ENCODE results near the gene LETM1. TPM values are rescaled to one million over a fixed set of nuclear protein-coding genes. Genes with fewer than 3 reads are reported as not detected.

The LETM1 gene
- total and polyA plus RNA-seq, 3 experiments from 2014 or later: 15.5 to 87.3 (median 85.4) TPM

DNA sequence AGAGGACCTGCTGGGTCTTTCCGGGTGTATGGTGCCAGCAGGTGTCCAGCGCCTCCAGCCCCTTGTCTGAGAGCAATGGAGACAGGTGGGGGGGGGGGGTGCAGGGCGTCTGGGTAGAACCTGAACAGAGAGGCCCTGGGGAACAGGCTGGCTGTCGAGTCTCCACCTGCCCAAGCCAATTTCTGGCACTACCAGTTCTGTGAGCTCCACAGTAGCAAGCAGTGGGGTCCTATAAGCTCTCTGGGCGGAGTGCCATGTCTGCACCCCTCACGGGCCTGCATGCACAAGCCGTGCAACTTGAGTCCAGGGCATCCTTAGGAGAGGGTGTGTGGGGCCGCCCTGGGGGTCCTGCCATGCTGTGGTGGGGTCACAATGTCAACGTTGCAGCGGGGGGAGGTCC, 72.9 kb downstream of the LETM1 start:
- H3K27me3 Mint-ChIP-seq: peaks cover 0 to 6% of the 10 kb centered on the region in 2 donors
- H3K36me3 Mint-ChIP-seq: no peaks in the 10 kb centered on the region
- H3K27me3 ChIP-seq (ENCODE audit: insufficient read depth, low read length, poor library complexity, severe bottlenecking): no peaks in the 10 kb centered on the region
- no peaks in the 10 kb centered on the region for H3K36me3 ChIP-seq (ENCODE audit: insufficient read depth, low read length)
- no peak for DNase-seq
- ChIA-PET POLR2A (no interaction called here), CTCF (no interaction called here)
- H3K4me1 ChIP-seq (ENCODE audit: insufficient read depth, low read length): no peaks in the 10 kb centered on the region
- no peak overlapping the region for H3K4me3 Mint-ChIP-seq
- no peaks in the 10 kb centered on the region for H3K9me3 ChIP-seq (ENCODE audit: low read length)
- H3K4me1 Mint-ChIP-seq: no peaks in the 10 kb centered on the region
- no peak overlapping the region for H3K27ac ChIP-seq (ENCODE audit: low read depth, low read length)
- H3K4me3 ChIP-seq (ENCODE audit: low read length): no peak overlapping the region
- H3K27ac Mint-ChIP-seq: no peak overlapping the region
- H3K9me3 Mint-ChIP-seq: no peaks in the 10 kb centered on the region

DNA sequence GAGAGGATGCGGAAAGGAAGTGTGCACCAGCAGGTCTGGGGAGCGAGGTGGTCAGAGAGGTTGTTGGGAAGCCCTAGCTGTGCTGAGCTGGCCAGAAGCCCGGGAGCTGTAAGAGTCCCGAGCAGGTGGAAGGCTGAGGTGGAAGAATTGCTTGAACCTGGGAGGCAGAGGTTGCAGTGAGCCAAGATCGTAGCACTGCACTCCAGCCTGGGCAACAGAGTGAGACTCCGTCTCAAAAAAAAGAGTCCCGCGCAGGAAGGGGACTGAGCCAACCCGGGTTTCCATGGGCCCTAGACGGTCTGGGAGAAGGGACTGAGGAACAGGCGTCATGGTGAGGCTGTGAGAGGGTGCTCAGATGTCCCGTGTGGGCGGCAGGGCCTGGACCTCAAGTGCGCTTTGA, 75.5 kb downstream of the LETM1 start:
- H3K4me3 ChIP-seq (ENCODE audit: low read length): no peak overlapping the region
- H3K27me3 ChIP-seq (ENCODE audit: insufficient read depth, low read length, poor library complexity, severe bottlenecking): no peaks in the 10 kb centered on the region
- no peaks in the 10 kb centered on the region for H3K4me1 Mint-ChIP-seq
- H3K9me3 Mint-ChIP-seq: no peaks in the 10 kb centered on the region
- no peaks in the 10 kb centered on the region for H3K9me3 ChIP-seq (ENCODE audit: low read length)
- H3K36me3 Mint-ChIP-seq: no peaks in the 10 kb centered on the region
- H3K27me3 Mint-ChIP-seq: peaks cover 0 to 4% of the 10 kb centered on the region in 2 donors
- H3K36me3 ChIP-seq (ENCODE audit: insufficient read depth, low read length): no peaks in the 10 kb centered on the region
- ChIA-PET POLR2A (no interaction called here), CTCF (interaction anchor here (1.0 kb wide), 1 partner anchor 119 kb away, joined by 5 read pairs; no protein-coding TSS in a partner anchor)
- H3K4me1 ChIP-seq (ENCODE audit: insufficient read depth, low read length): no peaks in the 10 kb centered on the region
- no peak for DNase-seq
- H3K4me3 Mint-ChIP-seq: no peak overlapping the region
- H3K27ac ChIP-seq (ENCODE audit: low read depth, low read length): no peak overlapping the region
- no peak overlapping the region for H3K27ac Mint-ChIP-seq

DNA sequence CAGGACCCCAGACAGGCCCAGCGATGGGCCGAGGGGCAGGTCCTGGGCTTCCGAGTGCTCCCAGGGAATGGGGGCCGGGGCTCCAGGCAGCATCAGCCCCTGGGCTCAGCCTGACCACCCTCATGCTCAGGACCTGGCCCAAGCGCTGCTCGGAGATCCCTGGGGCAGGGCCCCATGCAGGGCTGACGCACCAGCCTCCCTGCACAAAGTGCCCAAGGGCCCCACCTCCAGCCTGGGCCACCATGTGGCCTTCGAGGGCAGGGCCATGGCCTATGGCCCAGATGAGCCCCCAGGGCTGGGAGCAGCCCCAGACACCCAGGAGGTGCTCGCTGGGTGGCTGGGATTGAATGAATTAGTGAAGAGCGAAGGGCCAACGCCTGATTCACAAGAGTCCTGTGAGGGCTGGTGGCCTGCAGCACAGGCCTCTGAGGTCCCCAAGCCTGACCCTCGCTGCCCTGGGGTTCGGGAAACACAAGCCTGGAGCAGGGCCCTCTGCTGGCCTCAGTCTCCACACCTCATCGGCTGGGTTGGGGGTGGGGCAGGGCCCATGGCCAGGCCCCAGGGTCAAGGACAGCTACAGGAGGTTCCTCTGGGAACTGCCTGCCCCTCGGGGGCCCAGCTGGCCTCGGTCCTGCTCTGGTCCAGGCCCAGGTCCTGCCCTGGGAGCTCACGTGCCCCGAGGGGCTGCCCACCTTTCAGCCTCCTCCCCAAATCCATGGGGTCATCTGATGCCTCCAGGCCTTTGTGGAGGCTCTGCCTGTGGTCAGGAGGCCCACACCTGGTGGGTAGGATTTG, 76.2 kb downstream of the LETM1 start:
- POLR2A ChIA-PET: no interaction called here
- Mint-ChIP-seq H3K27ac (no peak overlapping the region), H3K4me3 (no peak overlapping the region), H3K4me1 (no peaks in the 10 kb centered on the region), H3K27me3 (peaks cover 0 to 4% of the 10 kb centered on the region in 2 donors), H3K36me3 (no peaks in the 10 kb centered on the region), H3K9me3 (no peaks in the 10 kb centered on the region)
- Histone ChIP-seq H3K27ac (ENCODE audit: low read depth, low read length) (no peak overlapping the region), H3K4me3 (ENCODE audit: low read length) (no peak overlapping the region), H3K9me3 (ENCODE audit: low read length) (no peaks in the 10 kb centered on the region), H3K27me3 (ENCODE audit: insufficient read depth, low read length, poor library complexity, severe bottlenecking) (no peaks in the 10 kb centered on the region), H3K4me1 (ENCODE audit: insufficient read depth, low read length) (no peaks in the 10 kb centered on the region), H3K36me3 (ENCODE audit: insufficient read depth, low read length) (no peaks in the 10 kb centered on the region)
- CTCF ChIA-PET: interaction anchor here (1.0 kb wide), 1 partner anchor 120 kb away, joined by 5 read pairs; no protein-coding TSS in a partner anchor
- no peak for DNase-seq

DNA sequence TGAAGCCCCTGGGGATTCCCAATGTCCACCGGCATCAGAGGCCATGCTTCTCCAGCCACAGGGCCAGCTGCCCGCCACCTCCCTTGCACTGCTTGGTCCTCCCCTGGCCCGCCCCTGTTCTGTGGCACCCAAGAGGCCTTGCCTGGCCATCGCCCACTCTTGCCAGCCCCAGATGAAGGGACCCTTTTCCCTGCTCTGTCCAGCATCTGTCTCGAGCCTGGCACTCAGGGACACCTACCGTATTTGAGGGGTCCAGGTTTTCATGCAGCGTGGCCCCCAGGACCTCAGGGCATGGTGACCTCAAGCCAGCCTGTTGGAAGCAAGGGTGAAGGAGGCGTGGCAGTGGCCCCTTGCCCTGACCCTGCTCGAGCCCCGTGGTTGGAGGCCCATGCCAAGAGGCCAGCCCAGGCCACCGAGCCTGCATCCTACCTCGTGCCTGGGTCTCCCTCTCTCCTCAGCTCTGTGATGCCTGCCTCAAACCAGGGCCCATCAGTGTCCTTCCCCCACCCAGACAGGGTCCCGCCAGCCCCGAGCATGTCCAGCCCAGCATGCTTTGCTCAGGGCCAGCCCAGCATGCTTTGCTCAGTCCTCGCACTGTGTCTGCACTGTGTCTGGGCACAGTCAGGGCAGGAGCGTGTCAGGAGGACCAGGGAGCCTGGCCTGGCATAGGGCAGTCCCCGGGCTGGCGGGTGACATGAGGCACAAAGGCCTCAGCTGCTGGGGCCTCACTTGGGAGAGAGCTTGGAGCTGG, 77.1 kb downstream of the LETM1 start:
- Histone ChIP-seq H3K36me3 (ENCODE audit: insufficient read depth, low read length) (no peaks in the 10 kb centered on the region), H3K9me3 (ENCODE audit: low read length) (no peaks in the 10 kb centered on the region), H3K27ac (ENCODE audit: low read depth, low read length) (no peak overlapping the region), H3K4me1 (ENCODE audit: insufficient read depth, low read length) (no peaks in the 10 kb centered on the region), H3K27me3 (ENCODE audit: insufficient read depth, low read length, poor library complexity, severe bottlenecking) (no peaks in the 10 kb centered on the region), H3K4me3 (ENCODE audit: low read length) (no peak overlapping the region)
- Mint-ChIP-seq H3K27me3 (peaks cover 0 to 4% of the 10 kb centered on the region in 2 donors), H3K4me3 (no peak overlapping the region), H3K9me3 (no peaks in the 10 kb centered on the region), H3K36me3 (no peaks in the 10 kb centered on the region), H3K27ac (no peak overlapping the region), H3K4me1 (no peaks in the 10 kb centered on the region)
- POLR2A ChIA-PET: no interaction called here
- CTCF ChIA-PET: no interaction called here
- DNase-seq: no peak

DNA sequence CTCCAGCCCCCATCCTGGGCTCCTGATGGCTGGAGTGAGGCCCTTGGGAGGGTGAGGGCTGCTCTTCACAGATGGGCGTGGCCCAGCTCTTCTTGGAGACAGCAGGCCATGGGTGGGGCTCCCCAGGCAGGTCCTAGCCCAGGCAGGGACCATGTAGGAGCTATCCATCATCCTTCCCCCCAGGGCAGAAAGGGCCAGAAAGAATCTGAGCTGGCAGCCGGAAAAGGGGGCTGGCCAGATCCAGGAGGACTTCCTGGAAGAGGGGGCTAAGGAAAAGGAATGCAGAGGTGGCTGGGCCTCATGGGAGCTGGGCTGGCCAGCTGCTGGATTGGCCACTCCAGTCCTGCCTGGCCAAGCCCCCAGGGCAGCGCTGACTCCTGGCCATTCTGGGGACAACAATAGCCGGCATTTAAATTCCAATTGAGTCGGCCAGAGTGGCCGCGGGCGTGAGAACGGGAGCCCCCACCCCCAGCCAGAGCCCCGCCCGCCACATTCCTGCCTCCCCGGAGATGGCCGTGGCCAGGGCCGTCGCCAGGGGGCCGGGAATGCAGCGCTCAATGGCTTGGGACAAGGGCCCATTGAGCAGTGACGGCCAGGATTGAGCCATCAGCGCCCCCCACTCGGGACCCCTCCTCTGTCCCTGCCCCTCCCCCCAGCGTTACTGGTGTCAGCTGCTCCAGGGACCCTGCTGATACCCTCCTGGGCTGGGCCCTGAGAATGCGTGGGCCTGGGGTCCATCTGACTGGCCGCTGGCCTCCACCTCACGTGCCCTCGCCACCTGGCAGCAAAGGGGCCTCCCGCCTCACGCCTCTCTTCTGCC, 77.9 kb downstream of the LETM1 start:
- no peaks in the 10 kb centered on the region for H3K4me1 ChIP-seq (ENCODE audit: insufficient read depth, low read length)
- H3K9me3 Mint-ChIP-seq: no peaks in the 10 kb centered on the region
- no peak overlapping the region for H3K27ac ChIP-seq (ENCODE audit: low read depth, low read length)
- ChIA-PET POLR2A (no interaction called here), CTCF (no interaction called here)
- peaks cover 0 to 4% of the 10 kb centered on the region in 2 donors for H3K27me3 Mint-ChIP-seq
- H3K9me3 ChIP-seq (ENCODE audit: low read length): no peaks in the 10 kb centered on the region
- no peak overlapping the region for H3K27ac Mint-ChIP-seq
- no peaks in the 10 kb centered on the region for H3K36me3 Mint-ChIP-seq
- no peaks in the 10 kb centered on the region for H3K27me3 ChIP-seq (ENCODE audit: insufficient read depth, low read length, poor library complexity, severe bottlenecking)
- no peaks in the 10 kb centered on the region for H3K4me1 Mint-ChIP-seq
- H3K4me3 ChIP-seq (ENCODE audit: low read length): no peak overlapping the region
- no peaks in the 10 kb centered on the region for H3K36me3 ChIP-seq (ENCODE audit: insufficient read depth, low read length)
- DNase-seq: no peak
- no peak overlapping the region for H3K4me3 Mint-ChIP-seq

GRCh38 chr4:1776521-1777161, 79.3 kb downstream of the LETM1 start:
- Mint-ChIP-seq H3K36me3 (no peaks in the 10 kb centered on the region), H3K4me1 (peaks cover 0 to 3% (median 0%) of the 10 kb centered on the region in 3 donors), H3K4me3 (no peak overlapping the region), H3K27me3 (peaks cover 4% of the 10 kb centered on the region in 2 donors), H3K27ac (no peak overlapping the region), H3K9me3 (no peaks in the 10 kb centered on the region)
- CTCF ChIA-PET: no interaction called here
- no peaks in the 10 kb centered on the region for H3K9me3 ChIP-seq (ENCODE audit: low read length)
- H3K27me3 ChIP-seq (ENCODE audit: insufficient read depth, low read length, poor library complexity, severe bottlenecking): no peaks in the 10 kb centered on the region
- DNase-seq: no peak
- no peak overlapping the region for H3K4me3 ChIP-seq (ENCODE audit: low read length)
- H3K36me3 ChIP-seq (ENCODE audit: insufficient read depth, low read length): no peaks in the 10 kb centered on the region
- no peaks in the 10 kb centered on the region for H3K4me1 ChIP-seq (ENCODE audit: insufficient read depth, low read length)
- POLR2A ChIA-PET: no interaction called here
- H3K27ac ChIP-seq (ENCODE audit: low read depth, low read length): no peak overlapping the region

- CTCF ChIA-PET: no interaction called here
- DNase-seq: no peak
- no peak overlapping the region for H3K4me3 Mint-ChIP-seq
These were observed 80.0 kb downstream of the LETM1 start for GRCh38 chr4:1775731-1776500.

More at GRCh38 chr4:1775731-1776500, 80.0 kb downstream of the LETM1 start:
- no peak overlapping the region for H3K27ac Mint-ChIP-seq
- no peaks in the 10 kb centered on the region for H3K9me3 ChIP-seq (ENCODE audit: low read length)
- no peaks in the 10 kb centered on the region for H3K36me3 ChIP-seq (ENCODE audit: insufficient read depth, low read length)
- no peak overlapping the region for H3K4me3 ChIP-seq (ENCODE audit: low read length)
- H3K27me3 Mint-ChIP-seq: peaks cover 4% of the 10 kb centered on the region in 2 donors
- no peaks in the 10 kb centered on the region for H3K9me3 Mint-ChIP-seq
- peaks cover 0 to 3% (median 0%) of the 10 kb centered on the region in 3 donors for H3K4me1 Mint-ChIP-seq
- no peaks in the 10 kb centered on the region for H3K4me1 ChIP-seq (ENCODE audit: insufficient read depth, low read length)
- H3K27ac ChIP-seq (ENCODE audit: low read depth, low read length): no peak overlapping the region
- no peaks in the 10 kb centered on the region for H3K36me3 Mint-ChIP-seq
- POLR2A ChIA-PET: no interaction called here
- no peaks in the 10 kb centered on the region for H3K27me3 ChIP-seq (ENCODE audit: insufficient read depth, low read length, poor library complexity, severe bottlenecking)

All from CD8-positive, alpha-beta memory T cell (primary cell).